HepG2 (cell line): ENCODE data around the gene PPP1R7. TPM values are rescaled to one million over a fixed set of nuclear protein-coding genes. Genes with fewer than 3 reads are reported as not detected.

Experiments used
- CCAR2 ChIP-seq: fragments of 200-400 bp; formaldehyde crosslinking; optimal IDR thresholded peaks from 2 replicates; pipeline ENCODE3; 2018; ENCODE audit warnings: low read depth, mild to moderate bottlenecking, low read length, moderate library complexity
- CREM ChIP-seq, 2 experiments: sonication (generic) in 1 of 2; formaldehyde crosslinking in 1 of 2; IDR thresholded peaks; 2 replicates each; pipeline versions ENCODE4 v1.4.0 to v1.6.1; 2016 to 2020; ENCODE audit warnings: antibody characterized with exemption in 1 of 2, mild to moderate bottlenecking in 1 of 2, missing genetic modification reagents in 1 of 2
- FOXM1 ChIP-seq: sonication (generic); formaldehyde crosslinking; IDR thresholded peaks from 2 replicates; pipeline ENCODE4 v1.5.0; 2020; ENCODE audit warnings: missing genetic modification reagents
- JUND ChIP-seq: sonication (generic); formaldehyde crosslinking; IDR thresholded peaks from 2 replicates; pipeline ENCODE4 v1.8.0; 2022; ENCODE audit warnings: mild to moderate bottlenecking, missing genetic modification reagents
- NFKBIZ ChIP-seq: IDR thresholded peaks from 2 replicates; pipeline ENCODE4 v1.6.1; 2018; ENCODE audit warnings: missing genetic modification reagents, missing compliant biosample characterization
- SKI ChIP-seq: fragments of 450-650 bp; IDR thresholded peaks from one replicate; pipeline ENCODE4 v1.6.1; 2018; ENCODE audit warnings: mild to moderate bottlenecking; ENCODE audit not compliant: partially characterized antibody
- TBX2 ChIP-seq: sonication (generic); formaldehyde crosslinking; IDR thresholded peaks from 2 replicates; pipeline ENCODE4 v1.5.0; 2020; ENCODE audit warnings: missing genetic modification reagents, mild to moderate bottlenecking, borderline replicate concordance
- ZNF282 ChIP-seq: fragments of 450-650 bp; IDR thresholded peaks from 2 replicates; pipeline ENCODE4 v1.6.1; 2018; ENCODE audit not compliant: partially characterized antibody
- ZNF501 ChIP-seq: sonication (generic); formaldehyde crosslinking; IDR thresholded peaks from 2 replicates; pipeline ENCODE4 v1.5.1; 2020; ENCODE audit warnings: mild to moderate bottlenecking, moderate library complexity, missing genetic modification reagents
- ZSCAN31 ChIP-seq: sonication (generic); formaldehyde crosslinking; IDR thresholded peaks from 2 replicates; pipeline ENCODE4 v1.5.0; 2020; ENCODE audit warnings: low read depth, mild to moderate bottlenecking, missing genetic modification reagents
- polyA plus RNA-seq, 8 experiments: library from polyadenylated mRNA; depleted of rRNA in 3 of 8; stranded (reverse) in 7 of 8; unstranded in 1 of 8; fragments of >200 nt; fragmentation: Illumina TruSeq in 4 of 8; extraction: Trizol in 4 of 8; gene quantifications; 2 replicates each; pipeline versions ENCODE4 v1.2.1 to v1.2.3, GENCODE V29; 2011 to 2016; ENCODE audit warnings: low read depth in 4 of 8, missing spikeins in 1 of 8, mixed read lengths in 1 of 8; ENCODE audit not compliant: insufficient read depth in 1 of 8
- total RNA-seq, 5 experiments: library from RNA; depleted of rRNA; stranded (reverse); fragments of >200 nt; fragmentation: Illumina TruSeq; extraction: Trizol; gene quantifications; 2 replicates each; pipeline ENCODE4 v1.2.3, GENCODE V29; 2016; ENCODE audit warnings: low read depth in 1 of 5
- TF ChIP-seq, protein P1 (sequence below): sonication (generic); formaldehyde crosslinking; IDR thresholded peaks from 2 replicates; pipeline ENCODE4 v1.9.0; 2021; ENCODE audit warnings: mild to moderate bottlenecking, missing genetic modification reagents
- TF ChIP-seq, protein P2 (sequence below): sonication (generic); formaldehyde crosslinking; IDR thresholded peaks from 2 replicates; pipeline ENCODE4 v1.8.0; 2022; ENCODE audit warnings: missing genetic modification reagents, mild to moderate bottlenecking, moderate library complexity, borderline replicate concordance
- TF ChIP-seq, protein P3 (sequence below): sonication (generic); formaldehyde crosslinking; IDR thresholded peaks from 2 replicates; pipeline ENCODE4 v1.5.0; 2020; ENCODE audit warnings: missing genetic modification reagents, mild to moderate bottlenecking, borderline replicate concordance
- TF ChIP-seq, protein P4 (sequence below): sonication (generic); formaldehyde crosslinking; IDR thresholded peaks from 2 replicates; pipeline ENCODE4 v1.5.1; 2020; ENCODE audit warnings: mild to moderate bottlenecking, missing genetic modification reagents

The PPP1R7 gene
- total and polyA plus RNA-seq, 2 of the 13 experiments (the other 11 are each of a cell fraction or from before 2014, with no cell fraction given) = 33.3 to 67.9 TPM

DNA sequence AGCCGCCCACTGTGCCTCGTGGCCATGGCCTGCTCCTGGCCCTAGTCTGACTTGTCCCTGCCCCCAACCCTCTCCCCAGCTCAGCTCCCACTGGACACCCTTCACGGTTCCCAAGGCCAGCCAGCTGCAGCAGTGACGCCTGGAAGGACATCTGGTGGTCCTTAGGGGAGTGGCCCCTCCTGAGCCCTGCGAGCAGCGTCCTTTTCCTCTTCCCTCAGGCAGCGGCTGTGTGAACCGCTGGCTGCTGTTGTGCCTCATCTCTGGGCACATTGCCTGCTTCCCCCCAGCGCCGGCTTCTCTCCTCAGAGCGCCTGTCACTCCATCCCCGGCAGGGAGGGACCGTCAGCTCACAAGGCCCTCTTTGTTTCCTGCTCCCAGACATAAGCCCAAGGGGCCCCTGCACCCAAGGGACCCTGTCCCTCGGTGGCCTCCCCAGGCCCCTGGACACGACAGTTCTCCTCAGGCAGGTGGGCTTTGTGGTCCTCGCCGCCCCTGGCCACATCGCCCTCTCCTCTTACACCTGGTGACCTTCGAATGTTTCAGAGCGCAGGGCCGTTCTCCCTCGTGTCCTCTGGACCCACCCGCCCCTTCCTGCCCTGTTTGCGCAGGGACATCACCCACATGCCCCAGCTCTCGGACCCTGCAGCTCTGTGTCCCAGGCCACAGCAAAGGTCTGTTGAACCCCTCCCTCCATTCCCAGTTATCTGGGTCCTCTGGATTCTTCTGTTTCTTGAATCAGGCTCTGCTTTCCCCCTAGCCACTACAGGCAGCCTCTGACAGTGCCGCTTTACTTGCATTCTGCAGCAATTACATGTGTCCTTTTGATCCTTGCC, 74.0 kb downstream of the PPP1R7 start (continued):
- TF ChIP-seq, protein P1, sequence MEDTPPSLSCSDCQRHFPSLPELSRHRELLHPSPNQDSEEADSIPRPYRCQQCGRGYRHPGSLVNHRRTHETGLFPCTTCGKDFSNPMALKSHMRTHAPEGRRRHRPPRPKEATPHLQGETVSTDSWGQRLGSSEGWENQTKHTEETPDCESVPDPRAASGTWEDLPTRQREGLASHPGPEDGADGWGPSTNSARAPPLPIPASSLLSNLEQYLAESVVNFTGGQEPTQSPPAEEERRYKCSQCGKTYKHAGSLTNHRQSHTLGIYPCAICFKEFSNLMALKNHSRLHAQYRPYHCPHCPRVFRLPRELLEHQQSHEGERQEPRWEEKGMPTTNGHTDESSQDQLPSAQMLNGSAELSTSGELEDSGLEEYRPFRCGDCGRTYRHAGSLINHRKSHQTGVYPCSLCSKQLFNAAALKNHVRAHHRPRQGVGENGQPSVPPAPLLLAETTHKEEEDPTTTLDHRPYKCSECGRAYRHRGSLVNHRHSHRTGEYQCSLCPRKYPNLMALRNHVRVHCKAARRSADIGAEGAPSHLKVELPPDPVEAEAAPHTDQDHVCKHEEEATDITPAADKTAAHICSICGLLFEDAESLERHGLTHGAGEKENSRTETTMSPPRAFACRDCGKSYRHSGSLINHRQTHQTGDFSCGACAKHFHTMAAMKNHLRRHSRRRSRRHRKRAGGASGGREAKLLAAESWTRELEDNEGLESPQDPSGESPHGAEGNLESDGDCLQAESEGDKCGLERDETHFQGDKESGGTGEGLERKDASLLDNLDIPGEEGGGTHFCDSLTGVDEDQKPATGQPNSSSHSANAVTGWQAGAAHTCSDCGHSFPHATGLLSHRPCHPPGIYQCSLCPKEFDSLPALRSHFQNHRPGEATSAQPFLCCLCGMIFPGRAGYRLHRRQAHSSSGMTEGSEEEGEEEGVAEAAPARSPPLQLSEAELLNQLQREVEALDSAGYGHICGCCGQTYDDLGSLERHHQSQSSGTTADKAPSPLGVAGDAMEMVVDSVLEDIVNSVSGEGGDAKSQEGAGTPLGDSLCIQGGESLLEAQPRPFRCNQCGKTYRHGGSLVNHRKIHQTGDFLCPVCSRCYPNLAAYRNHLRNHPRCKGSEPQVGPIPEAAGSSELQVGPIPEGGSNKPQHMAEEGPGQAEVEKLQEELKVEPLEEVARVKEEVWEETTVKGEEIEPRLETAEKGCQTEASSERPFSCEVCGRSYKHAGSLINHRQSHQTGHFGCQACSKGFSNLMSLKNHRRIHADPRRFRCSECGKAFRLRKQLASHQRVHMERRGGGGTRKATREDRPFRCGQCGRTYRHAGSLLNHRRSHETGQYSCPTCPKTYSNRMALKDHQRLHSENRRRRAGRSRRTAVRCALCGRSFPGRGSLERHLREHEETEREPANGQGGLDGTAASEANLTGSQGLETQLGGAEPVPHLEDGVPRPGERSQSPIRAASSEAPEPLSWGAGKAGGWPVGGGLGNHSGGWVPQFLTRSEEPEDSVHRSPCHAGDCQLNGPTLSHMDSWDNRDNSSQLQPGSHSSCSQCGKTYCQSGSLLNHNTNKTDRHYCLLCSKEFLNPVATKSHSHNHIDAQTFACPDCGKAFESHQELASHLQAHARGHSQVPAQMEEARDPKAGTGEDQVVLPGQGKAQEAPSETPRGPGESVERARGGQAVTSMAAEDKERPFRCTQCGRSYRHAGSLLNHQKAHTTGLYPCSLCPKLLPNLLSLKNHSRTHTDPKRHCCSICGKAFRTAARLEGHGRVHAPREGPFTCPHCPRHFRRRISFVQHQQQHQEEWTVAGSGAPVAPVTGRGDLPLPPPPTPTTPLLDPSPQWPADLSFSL (CRISPR knock-in tag) = peak; percentile 28; the same call in 1 of the 2 replicates
- TF ChIP-seq CCAR2 = no peak
- TF ChIP-seq, protein P2, sequence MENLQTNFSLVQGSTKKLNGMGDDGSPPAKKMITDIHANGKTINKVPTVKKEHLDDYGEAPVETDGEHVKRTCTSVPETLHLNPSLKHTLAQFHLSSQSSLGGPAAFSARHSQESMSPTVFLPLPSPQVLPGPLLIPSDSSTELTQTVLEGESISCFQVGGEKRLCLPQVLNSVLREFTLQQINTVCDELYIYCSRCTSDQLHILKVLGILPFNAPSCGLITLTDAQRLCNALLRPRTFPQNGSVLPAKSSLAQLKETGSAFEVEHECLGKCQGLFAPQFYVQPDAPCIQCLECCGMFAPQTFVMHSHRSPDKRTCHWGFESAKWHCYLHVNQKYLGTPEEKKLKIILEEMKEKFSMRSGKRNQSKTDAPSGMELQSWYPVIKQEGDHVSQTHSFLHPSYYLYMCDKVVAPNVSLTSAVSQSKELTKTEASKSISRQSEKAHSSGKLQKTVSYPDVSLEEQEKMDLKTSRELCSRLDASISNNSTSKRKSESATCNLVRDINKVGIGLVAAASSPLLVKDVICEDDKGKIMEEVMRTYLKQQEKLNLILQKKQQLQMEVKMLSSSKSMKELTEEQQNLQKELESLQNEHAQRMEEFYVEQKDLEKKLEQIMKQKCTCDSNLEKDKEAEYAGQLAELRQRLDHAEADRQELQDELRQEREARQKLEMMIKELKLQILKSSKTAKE (CRISPR knock-in tag) = no peak
- peak; percentile 5; the same call in 1 of the 2 replicates for TF ChIP-seq JUND (CRISPR knock-in tag)
- peak; percentile 23; the same call in 1 of the 2 replicates for TF ChIP-seq CREM (IDR thresholded peaks at IDR 0.05)
- TF ChIP-seq CREM (CRISPR knock-in tag; IDR thresholded peaks at IDR 0.05) = no peak
- peak; percentile 80; the same call in 1 of the 2 replicates for TF ChIP-seq ZSCAN31 (CRISPR knock-in tag)
- no peak for TF ChIP-seq SKI
- no peak for TF ChIP-seq FOXM1 (CRISPR knock-in tag)
- TF ChIP-seq, protein P3, sequence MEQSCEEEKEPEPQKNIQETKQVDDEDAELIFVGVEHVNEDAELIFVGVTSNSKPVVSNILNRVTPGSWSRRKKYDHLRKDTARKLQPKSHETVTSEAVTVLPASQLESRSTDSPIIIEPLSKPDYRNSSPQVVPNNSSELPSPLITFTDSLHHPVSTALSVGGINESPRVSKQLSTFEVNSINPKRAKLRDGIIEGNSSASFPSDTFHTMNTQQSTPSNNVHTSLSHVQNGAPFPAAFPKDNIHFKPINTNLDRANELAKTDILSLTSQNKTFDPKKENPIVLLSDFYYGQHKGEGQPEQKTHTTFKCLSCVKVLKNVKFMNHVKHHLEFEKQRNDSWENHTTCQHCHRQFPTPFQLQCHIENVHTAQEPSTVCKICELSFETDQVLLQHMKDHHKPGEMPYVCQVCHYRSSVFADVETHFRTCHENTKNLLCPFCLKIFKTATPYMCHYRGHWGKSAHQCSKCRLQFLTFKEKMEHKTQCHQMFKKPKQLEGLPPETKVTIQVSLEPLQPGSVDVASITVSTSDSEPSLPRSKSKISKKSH = no peak; the same call in 1 of the 2 replicates
- TF ChIP-seq ZNF282 = no peak
- TF ChIP-seq NFKBIZ (CRISPR knock-in tag) = no peak
- TF ChIP-seq ZNF501 (CRISPR knock-in tag) = 0 out of 2 replicates have a peak, but pooled peaks have one; percentile 71
- TF ChIP-seq TBX2 (CRISPR knock-in tag) = peak; percentile 75
- TF ChIP-seq, protein P4, sequence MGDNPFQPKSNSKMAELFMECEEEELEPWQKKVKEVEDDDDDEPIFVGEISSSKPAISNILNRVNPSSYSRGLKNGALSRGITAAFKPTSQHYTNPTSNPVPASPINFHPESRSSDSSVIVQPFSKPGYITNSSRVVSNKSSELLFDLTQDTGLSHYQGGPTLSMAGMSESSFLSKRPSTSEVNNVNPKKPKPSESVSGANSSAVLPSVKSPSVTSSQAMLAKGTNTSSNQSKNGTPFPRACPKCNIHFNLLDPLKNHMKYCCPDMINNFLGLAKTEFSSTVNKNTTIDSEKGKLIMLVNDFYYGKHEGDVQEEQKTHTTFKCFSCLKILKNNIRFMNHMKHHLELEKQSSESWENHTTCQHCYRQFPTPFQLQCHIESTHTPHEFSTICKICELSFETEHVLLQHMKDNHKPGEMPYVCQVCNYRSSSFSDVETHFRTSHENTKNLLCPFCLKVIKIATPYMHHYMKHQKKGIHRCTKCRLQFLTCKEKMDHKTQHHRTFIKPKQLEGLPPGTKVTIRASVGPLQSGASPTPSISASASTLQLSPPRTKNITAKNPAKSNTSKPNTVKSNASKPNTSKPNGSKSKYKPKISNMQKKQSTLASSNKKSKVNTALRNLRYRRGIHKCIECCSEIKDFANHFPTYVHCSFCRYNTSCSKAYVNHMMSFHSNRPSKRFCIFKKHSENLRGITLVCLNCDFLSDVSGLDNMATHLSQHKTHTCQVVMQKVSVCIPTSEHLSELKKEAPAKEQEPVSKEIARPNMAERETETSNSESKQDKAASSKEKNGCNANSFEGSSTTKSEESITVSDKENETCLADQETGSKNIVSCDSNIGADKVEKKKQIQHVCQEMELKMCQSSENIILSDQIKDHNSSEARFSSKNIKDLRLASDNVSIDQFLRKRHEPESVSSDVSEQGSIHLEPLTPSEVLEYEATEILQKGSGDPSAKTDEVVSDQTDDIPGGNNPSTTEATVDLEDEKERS (CRISPR knock-in tag) = 0 out of 2 replicates have a peak, but pooled peaks have one; percentile 22
